ENCODE results near the gene TMEM72. TPM values are rescaled to one million over a fixed set of nuclear protein-coding genes. Genes with fewer than 3 reads are reported as not detected.

The TMEM72 gene
- total RNA-seq, 1 donor from 2014 or later = not detected

DNA sequence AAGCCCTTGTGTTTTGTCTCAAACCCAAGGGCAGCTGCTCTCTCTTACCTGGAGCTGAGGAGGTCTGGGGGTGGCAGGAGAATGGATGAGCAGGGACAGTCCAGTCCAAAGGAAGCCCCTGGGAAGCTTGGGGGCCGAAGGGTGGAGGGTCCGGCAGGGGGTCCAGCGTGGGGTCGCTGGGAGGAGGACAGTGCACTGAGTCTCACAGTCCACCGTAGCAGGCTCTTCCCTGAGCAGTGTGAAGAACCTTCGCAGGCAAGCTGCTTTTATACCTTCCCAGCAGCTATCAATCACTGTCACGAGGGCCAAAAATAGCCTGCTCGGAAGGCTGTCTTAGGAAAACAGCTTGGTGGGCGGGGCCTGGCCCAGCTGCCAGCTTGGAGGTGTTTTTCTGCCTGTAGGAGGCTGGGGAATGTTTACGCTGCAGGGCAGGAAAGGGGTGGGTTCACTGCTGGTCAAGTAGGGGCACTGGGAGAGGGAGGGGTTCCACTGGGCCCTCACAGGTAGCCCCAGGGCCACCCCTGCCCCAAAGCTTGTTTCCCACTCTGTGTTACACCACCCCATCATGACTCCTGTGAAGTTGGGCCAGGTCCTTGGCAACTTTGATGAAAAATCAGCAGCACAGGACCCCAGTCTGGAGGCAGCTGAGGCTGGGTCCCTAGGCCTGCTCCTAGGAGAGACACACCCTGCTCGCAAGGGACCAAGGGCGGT lies 67.6 kb downstream of the TMEM72 start, which contains the start of gene DEPP1:
Gene DEPP1 (minus strand): TSS at position 240 of the 711 bp plus-strand sequence. CDS start 779 bp downstream, outside the sequence.
- DNase-seq (ENCODE audit: low read depth, low spot score) = peak; percentile 96

DNA sequence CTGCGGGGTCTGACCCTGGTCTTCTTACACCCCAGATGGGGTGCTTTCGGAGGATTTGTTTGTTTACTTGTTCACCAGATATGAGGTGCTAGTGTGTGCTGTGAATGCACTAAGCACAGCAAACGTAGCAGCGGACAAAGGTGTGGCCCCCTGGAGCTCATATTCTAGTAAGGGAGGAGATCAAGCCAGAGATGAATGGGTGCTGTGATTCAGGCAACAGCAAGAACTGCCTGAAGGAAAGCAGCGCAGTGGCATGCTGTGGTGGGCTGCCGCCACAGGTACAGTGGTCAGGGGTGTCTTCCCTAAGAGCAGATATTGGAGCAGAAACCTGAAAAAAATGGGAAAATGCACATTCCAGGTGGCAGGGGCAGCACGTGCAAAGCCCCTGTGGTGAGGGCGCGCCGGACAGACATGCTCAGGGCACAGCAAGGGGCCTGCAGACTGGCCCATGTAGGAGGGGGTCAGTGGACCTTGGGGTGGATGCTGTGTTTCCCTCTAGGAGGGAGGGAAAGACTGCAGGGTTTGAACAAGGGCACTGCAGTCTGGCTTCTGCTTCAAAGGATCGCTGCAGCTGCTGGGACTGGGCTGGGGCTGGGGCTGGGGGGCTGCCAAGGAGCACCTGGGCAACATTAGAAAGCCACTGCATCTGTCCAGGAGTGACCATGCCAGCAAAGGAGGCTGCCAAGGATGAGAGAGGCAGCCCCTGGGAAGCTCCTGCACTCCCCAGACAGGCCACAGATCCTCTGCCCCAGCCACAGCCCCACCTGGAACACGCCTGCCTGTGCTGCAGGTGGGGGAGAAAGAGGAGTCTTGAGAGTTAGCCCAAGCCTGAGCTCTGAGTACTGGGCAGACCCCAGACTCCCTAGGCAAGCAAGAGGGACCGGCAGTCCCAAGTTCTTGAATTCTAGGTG lies 68.4 kb downstream of the TMEM72 start:
- DNase-seq (ENCODE audit: low read depth, low spot score) = no peak

DNA sequence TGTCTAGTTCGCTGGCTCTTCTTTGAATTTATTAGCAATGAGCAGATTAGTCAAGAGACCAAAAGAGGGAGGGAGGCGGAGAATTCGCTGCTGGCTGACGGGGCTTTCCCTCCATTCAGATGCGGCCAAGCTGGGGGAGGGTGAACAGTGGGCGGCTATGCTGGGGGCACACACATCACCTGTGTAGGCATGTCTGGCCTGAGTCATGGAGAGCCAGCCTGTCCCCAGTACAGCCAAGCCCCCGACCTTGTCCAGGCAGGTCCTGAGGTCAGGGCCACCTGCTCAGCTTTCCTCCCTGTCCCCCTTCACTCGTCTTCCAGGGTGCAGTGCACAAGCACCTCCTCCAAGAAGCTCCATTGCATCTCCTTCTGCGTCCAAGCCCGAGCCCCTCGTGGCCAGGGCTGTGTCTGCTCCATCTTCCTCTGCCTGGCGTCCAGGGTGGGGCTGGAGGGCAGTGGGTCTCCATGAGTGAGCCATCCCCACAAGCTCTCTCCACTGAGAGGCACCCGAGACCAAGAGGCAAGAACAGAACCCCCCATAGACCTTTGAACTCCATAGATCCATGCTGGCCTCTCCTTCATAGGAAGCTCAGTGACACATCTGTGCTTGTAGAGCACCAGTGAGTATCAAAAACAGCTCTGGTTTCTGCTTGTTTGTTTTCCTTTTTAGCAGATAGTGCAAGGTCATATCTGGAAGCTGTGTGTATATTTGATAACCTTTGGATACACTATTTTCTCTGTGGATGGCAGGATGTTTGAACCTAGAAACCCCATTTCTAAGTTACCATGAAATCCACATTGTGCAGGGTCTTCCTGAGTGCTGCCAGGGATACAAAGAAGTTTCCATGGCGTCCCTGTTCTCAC lies 69.4 kb downstream of the TMEM72 start:
- DNase-seq (ENCODE audit: low read depth, low spot score) = no peak

DNA sequence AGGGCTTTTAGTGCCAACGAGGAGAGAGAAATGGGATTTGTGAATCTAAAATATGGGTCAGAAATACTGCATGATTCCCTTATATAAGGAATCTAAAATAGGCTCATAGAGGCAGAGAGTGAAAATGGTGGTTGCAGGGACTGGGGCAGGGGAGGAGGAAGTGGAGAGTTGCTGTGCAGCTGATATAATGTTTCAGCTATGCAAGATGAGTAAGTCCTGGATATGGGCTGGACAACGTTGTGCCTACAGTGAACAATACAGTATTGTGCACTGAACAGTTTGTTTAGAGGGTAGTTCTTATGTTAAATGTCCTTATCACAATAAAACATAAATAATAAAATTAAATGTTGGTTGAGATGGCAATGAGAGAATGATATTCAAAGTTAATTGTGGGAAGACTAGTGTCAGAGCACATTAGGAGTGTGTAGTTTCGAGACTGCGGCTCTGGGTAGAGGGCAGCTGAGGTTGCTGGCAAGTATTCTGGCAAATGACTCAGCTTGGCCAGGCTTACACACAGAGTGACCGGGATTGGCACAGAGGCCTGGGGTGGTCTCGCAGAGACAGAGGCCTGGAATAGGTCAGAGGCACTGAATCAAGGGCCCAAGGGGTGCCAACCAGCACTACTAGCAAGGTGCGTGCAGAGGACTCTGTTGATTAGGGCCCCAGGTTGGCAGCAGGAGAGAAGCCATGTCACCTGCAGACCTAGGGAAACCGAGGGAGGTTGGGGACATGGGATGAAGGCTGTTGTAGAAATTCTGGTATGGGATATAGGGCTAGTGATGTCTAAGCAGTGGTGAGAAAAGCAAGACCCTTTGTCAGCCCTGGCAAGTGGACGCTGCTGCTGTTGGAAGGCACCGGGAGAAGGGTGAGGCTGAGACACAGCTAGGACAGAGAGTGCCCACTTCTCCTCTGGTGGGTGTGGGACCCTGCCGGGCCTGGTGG lies 70.3 kb downstream of the TMEM72 start:
- peak; percentile 83 for DNase-seq (ENCODE audit: low read depth, low spot score)

DNA sequence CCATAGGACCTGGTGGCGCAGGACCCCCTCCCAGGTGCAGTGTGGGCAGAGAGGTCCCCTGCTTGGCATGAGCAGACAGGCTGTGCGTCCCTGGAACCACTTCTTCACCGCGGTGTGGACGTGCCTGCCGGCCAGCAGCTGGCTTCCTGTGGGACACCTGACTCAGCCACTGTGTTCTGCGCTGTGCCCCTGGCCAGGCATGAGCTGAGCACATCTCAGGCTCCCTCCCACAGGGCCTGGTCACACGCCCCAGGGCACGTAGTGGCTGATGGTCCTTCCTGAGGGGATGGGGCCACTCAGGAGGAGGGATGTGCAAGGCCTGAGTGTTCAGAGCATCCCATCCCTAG lies 71.0 kb downstream of the TMEM72 start:
- no peak for DNase-seq (ENCODE audit: low read depth, low spot score)

DNA sequence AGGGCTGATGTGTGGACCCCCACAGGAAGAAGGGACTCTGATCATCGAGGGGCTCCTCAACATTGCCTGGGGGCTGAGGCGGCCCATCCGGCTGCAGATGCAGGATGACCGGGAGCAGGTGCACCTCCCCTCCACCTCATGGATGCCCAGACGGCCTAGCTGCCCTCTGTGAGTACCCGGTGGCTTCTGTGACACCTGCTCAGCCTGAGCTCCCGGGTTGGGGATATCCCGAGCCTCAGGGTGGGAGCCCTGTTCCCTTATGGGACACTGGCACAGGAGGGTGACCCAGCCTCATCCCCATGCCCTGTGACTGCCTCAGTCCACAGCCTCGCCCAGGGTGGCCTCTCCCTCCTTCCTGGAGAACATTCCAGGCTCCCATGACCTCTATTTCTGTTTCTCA lies 71.4 kb downstream of the TMEM72 start:
- no peak for DNase-seq (ENCODE audit: low read depth, low spot score)

DNA sequence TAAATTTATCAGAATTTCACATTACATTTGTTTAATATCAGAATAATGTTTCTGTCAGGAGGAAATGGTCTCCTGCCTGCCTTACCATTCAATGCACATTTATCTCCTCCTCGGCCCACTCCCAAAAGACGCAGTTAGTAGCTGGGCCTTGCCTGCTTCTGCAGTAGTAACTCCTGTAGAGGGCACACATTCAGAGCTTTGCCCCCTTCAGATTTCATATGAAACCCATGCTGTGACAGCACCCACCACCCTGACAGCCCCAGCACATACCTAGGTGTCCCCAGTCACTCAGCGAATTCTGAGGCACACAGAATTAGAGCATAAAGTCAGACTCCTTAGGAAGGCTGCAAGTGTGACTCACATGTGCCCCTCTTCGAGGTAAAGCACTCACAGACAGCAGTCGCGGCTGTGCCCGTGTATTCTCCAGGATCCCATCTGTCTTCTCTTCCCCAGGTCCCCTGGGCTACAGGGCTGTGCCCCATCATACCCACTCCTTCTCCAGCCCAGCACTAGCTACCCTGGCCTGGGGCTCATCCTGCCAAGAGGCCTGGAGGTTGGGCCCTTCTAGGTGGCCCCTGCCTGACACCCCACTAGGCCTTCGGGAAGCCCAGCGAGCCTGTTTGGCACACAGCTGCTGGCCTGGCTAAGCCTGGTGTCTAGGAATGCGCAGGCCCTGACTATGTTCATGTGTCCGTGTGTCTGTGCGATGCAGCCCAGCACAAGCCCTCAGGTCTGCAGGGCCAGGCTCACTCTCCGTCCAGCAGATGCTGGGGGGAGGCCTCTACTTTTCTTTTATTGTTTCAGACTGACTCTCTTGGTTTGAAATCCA lies 72.1 kb downstream of the TMEM72 start:
- DNase-seq (ENCODE audit: low read depth, low spot score) = no peak

DNA sequence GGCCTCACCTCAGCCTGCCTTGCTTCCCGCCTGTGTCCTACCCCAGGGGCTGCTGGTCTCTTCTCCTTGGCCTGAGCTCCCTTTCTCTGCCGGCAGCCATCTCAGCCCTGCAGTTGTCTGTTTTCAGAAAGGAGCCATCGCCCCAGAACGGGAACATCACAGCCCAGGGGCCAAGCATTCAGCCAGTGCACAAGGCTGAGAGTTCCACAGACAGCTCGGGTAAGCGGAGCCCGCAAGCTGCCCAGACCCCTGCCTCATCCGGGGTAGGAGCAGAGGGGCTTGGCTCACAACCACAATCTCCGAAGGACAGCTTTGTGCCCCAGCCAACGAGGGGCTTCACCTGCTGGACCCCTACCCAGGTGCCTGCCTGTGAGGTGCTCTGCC lies 72.8 kb downstream of the TMEM72 start:
- DNase-seq (ENCODE audit: low read depth, low spot score) = no peak

DNA sequence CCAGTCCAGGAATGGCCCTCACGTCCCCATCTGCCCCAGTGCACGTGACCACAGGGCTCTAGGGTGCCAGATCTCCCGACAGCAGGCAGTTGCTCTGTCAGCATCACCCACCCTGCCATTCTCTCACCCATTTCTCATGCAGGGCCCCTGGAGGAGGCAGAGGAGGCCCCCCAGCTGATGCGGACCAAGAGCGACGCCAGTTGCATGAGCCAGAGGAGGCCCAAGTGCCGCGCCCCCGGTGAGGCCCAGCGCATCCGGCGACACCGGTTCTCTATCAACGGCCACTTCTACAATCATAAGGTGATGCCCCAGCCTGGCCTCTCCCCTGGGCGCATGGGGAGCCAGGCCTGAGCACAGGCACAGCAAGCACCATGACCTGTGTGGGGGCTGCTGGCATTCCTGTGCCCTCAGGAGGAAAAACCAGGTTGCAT lies 73.5 kb downstream of the TMEM72 start:
- no peak for DNase-seq (ENCODE audit: low read depth, low spot score)

DNA sequence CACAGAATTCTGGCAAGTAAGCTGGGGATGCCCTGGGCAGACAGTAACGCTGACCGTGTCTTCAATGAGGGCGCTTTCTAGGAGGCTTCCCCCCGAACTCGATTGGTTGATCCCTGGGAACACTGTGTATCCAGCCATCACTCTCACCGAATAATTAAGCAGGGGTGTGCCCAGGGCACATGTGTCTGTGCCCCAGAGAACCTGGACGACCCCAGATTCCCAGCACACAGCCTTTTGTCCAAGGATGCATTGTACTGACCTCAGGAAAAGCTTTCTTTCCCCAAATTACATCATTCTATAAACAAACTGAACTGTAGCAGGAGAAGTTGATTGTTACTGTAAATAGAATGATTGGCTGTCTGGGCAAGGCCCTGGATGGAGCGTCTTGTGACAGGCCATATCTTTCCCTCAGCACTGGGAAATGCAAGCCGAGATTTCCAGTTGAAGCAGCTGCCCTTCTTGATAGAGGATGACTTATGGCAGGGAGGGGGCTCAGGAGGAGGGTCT lies 74.1 kb downstream of the TMEM72 start:
- no peak for DNase-seq (ENCODE audit: low read depth, low spot score)

DNA sequence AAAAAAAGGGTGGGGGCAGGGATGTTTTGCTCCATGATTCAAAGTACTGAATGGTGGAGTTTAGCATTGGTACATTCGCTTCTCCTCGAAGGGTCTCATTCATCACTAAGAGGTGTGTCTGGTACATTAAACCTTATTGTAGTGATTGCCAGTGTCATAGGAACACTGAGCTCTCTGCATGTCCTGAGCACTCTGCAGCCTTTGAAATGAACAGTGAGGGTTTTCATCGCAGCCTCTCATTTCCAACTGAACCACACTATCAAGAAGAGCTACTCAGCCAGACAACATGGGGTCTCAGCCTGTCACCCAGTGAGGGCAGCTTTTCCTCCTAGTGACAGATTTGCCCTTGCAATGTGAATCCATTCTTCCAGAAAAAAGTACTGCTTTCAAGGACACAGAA lies 75.0 kb downstream of the TMEM72 start:
- DNase-seq (ENCODE audit: low read depth, low spot score) = no peak

Other genes starting within 250 kb of the TMEM72 start
- gene RASSF4, start 48.5 kb downstream of the TMEM72 start, total RNA-seq = 8.8 and 12.3 TPM in 2 replicates
- 395 and 438 TPM in 2 replicates for gene DEPP1, start 67.5 kb downstream of the TMEM72 start, total RNA-seq
- 37.9 and 58.0 TPM in 2 replicates for gene ZNF22, start 89.6 kb downstream of the TMEM72 start, total RNA-seq

Measured in pulmonary artery endothelial cell (primary cell).